Eye (tissue), 1 donor: Measurements from ENCODE around the gene SYNGR3.

Source experiments
- DNase-seq: peaks from one replicate; pipeline ENCODE4 v3.0.0-alpha.2; 2015

SYNGR3 gene

DNA sequence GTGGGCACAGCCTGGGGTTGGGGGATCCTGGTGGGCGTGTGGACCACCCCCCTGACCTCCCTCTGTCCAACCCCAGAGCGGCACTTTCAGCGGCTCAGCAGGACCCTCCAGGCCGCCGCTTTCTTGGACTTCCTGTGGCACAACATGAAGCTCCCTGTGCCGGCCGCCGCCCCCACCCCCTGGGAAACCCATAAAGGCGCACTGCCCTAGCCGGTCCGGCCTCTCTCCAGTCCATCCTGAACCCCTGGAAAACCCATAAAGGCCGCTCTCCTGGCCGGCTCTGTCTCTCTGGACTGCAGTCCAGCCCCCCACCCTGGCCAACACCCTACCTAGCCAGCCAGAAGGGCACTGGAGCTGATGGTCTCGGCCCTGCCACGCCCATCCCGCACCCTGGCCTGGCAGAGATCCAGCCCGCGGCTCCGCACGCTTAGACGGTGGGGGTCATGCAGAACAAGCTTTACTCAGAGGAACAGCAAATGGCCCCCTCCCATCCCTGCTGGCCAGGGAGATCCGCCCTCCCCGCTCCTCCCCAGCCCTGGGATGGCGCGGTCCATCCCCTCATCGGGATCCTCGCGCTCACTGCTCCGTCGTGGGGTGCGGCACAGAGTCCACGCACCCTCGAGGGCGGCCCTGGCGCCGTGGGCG is 11.2 kb upstream of the SYNGR3 start:
- DNase-seq = no peak

DNA sequence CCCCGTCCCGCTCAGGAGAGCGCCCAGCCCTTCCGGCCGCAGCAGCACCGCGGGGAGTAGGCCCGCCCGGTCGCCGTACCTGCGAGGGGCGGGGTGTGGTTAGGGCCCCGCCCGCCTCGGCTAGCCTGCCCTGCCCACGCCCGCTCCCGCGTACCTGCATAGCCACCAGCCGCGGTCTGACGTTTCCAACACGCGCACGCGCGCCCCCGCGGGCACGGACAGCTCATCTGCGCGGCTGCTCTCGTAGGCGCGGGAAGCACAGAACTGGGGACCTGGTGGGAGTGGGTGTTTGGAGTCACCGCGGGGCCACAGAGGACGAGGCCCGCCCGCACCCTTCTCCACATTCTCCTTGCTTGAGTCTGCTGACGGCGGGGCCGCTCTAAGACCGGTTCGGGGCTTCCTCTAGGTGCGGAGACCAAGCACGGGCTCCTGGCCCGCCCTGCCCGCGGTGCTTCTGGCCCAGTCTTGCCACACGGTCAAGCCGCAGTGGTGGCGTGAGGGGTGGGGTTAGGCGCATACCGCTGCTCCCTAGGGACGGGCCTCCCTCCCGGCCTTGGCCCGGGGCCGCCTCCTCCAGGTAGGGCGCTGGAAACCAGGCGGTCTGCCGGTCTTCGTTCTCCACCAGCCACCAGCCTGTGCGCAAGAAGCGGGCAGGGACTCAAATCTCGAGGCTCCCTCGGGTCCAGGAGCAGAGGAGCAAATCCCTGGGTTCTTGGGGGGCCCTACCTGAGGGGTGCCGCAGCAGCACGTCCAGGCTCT is 10.3 kb upstream of the SYNGR3 start:
- DNase-seq = peak; percentile 30

DNA sequence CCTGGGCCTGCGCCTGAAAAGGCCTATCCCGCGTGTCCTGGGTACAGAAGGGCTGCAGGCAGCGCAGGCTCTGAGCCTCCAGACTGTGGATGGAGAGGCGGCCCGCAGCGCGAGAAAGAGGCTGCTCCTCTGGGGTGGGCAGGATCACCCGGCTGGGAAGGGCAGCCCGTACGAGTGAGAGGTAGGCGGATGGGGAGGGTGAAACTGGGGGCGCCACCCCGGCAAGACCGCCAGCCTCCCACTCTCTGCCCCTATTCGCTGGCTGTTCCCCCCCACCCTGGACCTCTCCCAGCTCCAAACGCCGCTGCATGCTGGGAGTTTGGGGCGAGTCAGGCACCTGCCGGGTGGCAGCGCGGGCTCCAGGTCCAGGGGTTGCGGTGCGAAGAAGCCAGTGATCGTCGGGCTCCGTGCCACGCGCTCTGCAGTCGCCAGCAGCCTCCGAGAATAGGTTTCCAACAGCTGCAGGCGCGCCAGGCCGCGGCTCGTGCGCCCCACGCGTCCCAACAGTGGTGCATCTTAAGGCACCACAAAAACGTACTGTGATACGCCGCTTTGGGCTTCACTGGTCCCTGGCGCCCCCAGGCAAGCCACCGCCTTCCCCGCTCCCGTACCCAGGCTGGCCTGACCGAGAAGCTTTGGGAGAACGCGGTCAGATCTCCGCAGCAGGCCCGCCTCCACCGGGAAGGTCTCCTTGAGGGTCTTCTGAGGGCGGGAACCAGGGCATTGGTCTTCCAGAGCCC is 9.6 kb upstream of the SYNGR3 start:
- DNase-seq = peak; percentile 43

GRCh38 chr16:1980770-1981087 is 9.0 kb upstream of the SYNGR3 start:
- DNase-seq = no peak

DNA sequence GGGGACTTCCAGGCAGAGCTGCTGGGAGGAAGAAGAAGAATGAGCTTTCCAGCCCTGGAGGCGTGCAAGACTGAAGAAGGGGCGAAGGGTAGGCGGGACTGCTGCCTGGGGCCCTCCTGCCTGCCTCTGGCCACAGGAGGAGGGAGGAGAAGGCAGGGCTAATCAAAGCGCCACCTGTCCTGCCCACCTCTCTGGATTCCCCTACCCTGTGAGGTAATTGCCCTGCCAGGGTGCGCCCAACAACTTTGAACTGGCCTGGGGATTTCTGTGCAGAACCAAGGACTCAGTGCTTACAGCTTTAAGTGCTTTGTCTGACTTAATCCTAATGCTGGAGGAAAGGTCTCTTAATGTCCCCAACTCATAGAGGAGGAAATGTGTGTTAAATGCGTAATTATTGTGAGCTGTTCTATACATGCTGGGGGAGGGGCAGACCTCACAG is 8.4 kb upstream of the SYNGR3 start, which contains the start of gene NOXO1:
Gene NOXO1, minus strand, starts transcription at position 72 of the 439 bp plus-strand sequence. CDS start 290 bp downstream, outside the sequence.
- DNase-seq = peak; percentile 30

- peak; percentile 38 for DNase-seq
Measured at GRCh38 chr16:1982013-1982433, 7.7 kb upstream of the SYNGR3 start.

- no peak for DNase-seq
Measured at GRCh38 chr16:1982991-1983543, 6.7 kb upstream of the SYNGR3 start.

- DNase-seq = peak; percentile 96
Measured at GRCh38 chr16:1983544-1984346, 6.0 kb upstream of the SYNGR3 start, which contains the start of gene GFER. Gene GFER (plus strand): TSS chr16:1984193. CDS start chr16:1984219, 26 bp downstream.

- no peak for DNase-seq
Measured at GRCh38 chr16:1984347-1985225, 5.2 kb upstream of the SYNGR3 start.

DNA sequence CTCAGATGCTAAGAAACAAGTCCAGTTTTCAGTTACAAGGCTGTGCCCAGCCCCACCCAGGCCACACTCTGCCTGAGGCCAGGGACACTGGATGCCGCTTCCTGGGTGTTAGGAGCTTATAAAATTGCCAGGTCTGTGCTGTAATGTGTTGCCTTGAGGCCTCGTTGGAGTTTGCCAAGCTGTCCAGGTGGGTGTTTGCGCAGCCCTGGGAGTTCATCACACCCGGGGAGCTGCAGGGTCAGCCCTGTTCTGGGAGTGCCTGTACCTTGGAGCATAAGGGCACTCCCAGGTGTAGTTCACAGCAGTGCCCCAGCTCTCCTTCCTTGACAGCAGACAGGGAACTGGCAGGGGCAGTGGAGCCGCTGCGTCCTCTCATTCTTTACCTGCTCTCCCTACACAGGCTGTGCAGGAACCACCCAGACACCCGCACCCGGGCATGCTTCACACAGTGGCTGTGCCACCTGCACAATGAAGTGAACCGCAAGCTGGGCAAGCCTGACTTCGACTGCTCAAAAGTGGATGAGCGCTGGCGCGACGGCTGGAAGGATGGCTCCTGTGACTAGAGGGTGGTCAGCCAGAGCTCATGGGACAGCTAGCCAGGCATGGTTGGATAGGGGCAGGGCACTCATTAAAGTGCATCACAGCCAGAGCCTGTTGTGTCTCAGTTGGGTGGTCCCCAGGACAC is 4.2 kb upstream of the SYNGR3 start:
- DNase-seq = no peak

GRCh38 chr16:1987198-1987597 is 2.6 kb upstream of the SYNGR3 start:
- no peak for DNase-seq

DNA sequence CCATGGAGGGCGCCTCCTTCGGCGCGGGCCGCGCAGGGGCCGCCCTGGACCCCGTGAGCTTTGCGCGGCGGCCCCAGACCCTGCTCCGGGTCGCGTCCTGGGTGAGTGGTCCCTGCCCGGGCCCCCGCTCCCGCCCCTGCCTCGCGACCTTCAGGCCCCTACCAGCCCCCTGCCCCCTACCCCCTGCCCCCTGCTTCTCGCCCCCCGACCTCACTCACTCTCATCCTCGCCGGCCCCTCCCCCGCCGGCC is 256 bp downstream of the SYNGR3 start:
- no peak for DNase-seq

- DNase-seq = peak; percentile 44
Measured at GRCh38 chr16:1990351-1991134, 773 bp downstream of the SYNGR3 start.

GRCh38 chr16:1991135-1991551 is 1.4 kb downstream of the SYNGR3 start:
- DNase-seq = no peak

- DNase-seq = peak; percentile 46
Measured at GRCh38 chr16:1991588-1991947, 1.8 kb downstream of the SYNGR3 start.

- peak; percentile 95 for DNase-seq
Measured at GRCh38 chr16:1991948-1992703, 2.4 kb downstream of the SYNGR3 start.

DNA sequence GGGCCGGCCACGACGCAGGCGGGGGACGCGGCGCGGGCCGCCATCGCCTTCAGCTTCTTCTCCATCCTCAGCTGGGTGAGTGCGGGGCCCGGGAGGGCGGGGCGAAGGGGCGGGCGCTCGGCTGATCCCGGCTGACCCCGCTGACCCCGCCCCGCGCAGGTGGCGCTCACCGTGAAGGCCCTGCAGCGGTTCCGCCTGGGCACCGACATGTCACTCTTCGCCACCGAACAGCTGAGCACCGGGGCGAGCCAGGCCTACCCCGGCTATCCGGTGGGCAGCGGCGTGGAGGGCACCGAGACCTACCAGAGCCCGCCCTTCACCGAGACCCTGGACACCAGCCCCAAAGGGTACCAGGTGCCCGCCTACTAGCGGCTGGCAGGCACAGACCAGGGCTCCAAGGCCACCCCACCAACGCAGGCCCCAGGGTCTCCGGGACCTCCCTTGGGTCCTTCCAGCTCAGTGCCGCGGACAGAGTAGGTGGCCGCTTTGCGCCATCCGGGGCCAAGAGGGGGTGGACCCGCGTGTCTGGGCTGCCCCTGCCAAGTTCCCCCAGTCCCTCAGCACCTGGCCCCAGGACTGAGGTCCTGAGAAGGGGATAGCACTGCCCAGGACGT is 3.0 kb downstream of the SYNGR3 start:
- DNase-seq = peak; percentile 25

GRCh38 chr16:1993731-1994131 is 4.0 kb downstream of the SYNGR3 start:
- no peak for DNase-seq
